ENCODE data around the gene SIM2.

- TF ChIP-seq EZH2 (IDR thresholded peaks at IDR 0.05) (no peak), POLR2AphosphoS5 (IDR thresholded peaks at IDR 0.05; ENCODE audit: borderline replicate concordance, low read depth, low read length) (no peak), FOXP2 (optimal IDR thresholded peaks at IDR 0.05; ENCODE audit: control extremely low read depth, extremely low read length, insufficient read depth) (no peak)
Observed at GRCh38 chr21:36695671-36696389, 3.1 kb upstream of the SIM2 start.

All from SK-N-MC (cell line).